ENCODE results near the gene SCYGR8. TPM values are rescaled to one million over a fixed set of nuclear protein-coding genes. Genes with fewer than 3 reads are reported as not detected.
A peak's percentile ranks its signal among the peaks of the same experiment; 100 is the strongest.
"Not testable (repeated sequence)": the region's sequence is repeated elsewhere in the genome, so short reads cannot be mapped to it uniquely, and the experiment has no call there.

Gene SCYGR8
- total and polyA plus RNA-seq, 2 experiments from 2014 or later, result not detected

- Histone ChIP-seq H3K27ac (peak within 1 kb of the TSS; percentile 82), H4K20me1 (ENCODE audit: insufficient read depth, poor library complexity, severe bottlenecking) (no peaks in the 10 kb centered on the region), H3K4me2 (peak within 1 kb of the TSS; percentile 74), H3K27me3 (no peaks in the 10 kb centered on the region), H3K79me2 (peaks cover 11% of the 10 kb centered on the region), H3K36me3 (replicated peaks; ENCODE audit: insufficient read depth, low read depth) (no peaks in the 10 kb centered on the region), H3K4me1 (ENCODE audit: insufficient read depth) (peaks cover 13% of the 10 kb centered on the region), H3K4me3 (peak within 1 kb of the TSS; percentile 34), H3K9me2 (replicated peaks; ENCODE audit: insufficient read depth) (no peaks in the 10 kb centered on the region), H3K9me3 (ENCODE audit: low read depth) (no peaks in the 10 kb centered on the region), H2AFZ (peak within 1 kb of the TSS; percentile 48)
- TF ChIP-seq EZH2 (IDR thresholded peaks at IDR 0.05; ENCODE audit: borderline replicate concordance) (no peak), CTCF (IDR thresholded peaks at IDR 0.05; ENCODE audit: poor library complexity) (no peak), EZH2phosphoT487 (IDR thresholded peaks at IDR 0.05; ENCODE audit: low read depth, severe bottlenecking, unreplicated experiment) (no peak)
- DNase-seq (ENCODE audit: low spot score), result peak; percentile 95
- 8% methylated on average over 35 of the region's 35 CpGs for WGBS (ENCODE audit: low lambda C conversion rate, missing lambda C conversion rate)
Observed at GRCh38 chr2:227717687-227718567, 27.8 kb upstream of the SCYGR8 start, which contains the start of gene SLC19A3. TSS of gene SLC19A3 (minus strand) at chr2:227718028. CDS start at chr2:227702318, 15,710 bp downstream.

GRCh38 chr2:227719641-227720040, 26.1 kb upstream of the SCYGR8 start:
- H3K4me1 ChIP-seq (ENCODE audit: insufficient read depth), result peaks cover 20% of the 10 kb centered on the region
- no peak overlapping the region for H2AFZ ChIP-seq
- no peak overlapping the region for H3K4me3 ChIP-seq
- H3K9me3 ChIP-seq (ENCODE audit: low read depth), result no peaks in the 10 kb centered on the region
- no peak overlapping the region for H3K27ac ChIP-seq
- peaks cover 2% of the 10 kb centered on the region for H3K79me2 ChIP-seq
- WGBS (ENCODE audit: low lambda C conversion rate, missing lambda C conversion rate), result 86% methylated on average over 4 of the region's 4 CpGs
- no peak overlapping the region for H3K4me2 ChIP-seq
- H4K20me1 ChIP-seq (ENCODE audit: insufficient read depth, poor library complexity, severe bottlenecking), result no peaks in the 10 kb centered on the region
- no peaks in the 10 kb centered on the region for H3K36me3 ChIP-seq (replicated peaks; ENCODE audit: insufficient read depth, low read depth)
- TF ChIP-seq EZH2phosphoT487 (IDR thresholded peaks at IDR 0.05; ENCODE audit: low read depth, severe bottlenecking, unreplicated experiment) (no peak), CTCF (IDR thresholded peaks at IDR 0.05; ENCODE audit: poor library complexity) (no peak), EZH2 (IDR thresholded peaks at IDR 0.05; ENCODE audit: borderline replicate concordance) (no peak)
- no peaks in the 10 kb centered on the region for H3K9me2 ChIP-seq (replicated peaks; ENCODE audit: insufficient read depth)
- DNase-seq (ENCODE audit: low spot score), result no peak
- H3K27me3 ChIP-seq, result no peaks in the 10 kb centered on the region

GRCh38 chr2:227720680-227721079, 25.0 kb upstream of the SCYGR8 start:
- WGBS (ENCODE audit: low lambda C conversion rate, missing lambda C conversion rate), result 87% methylated on average over 4 of the region's 4 CpGs

GRCh38 chr2:227722821-227723220, 22.9 kb upstream of the SCYGR8 start:
- H3K9me2 ChIP-seq (replicated peaks; ENCODE audit: insufficient read depth); DNase-seq (ENCODE audit: low spot score); H3K27me3 ChIP-seq; H3K4me3 ChIP-seq; H3K36me3 ChIP-seq (replicated peaks; ENCODE audit: insufficient read depth, low read depth); H3K9me3 ChIP-seq (ENCODE audit: low read depth); H2AFZ ChIP-seq; H4K20me1 ChIP-seq (ENCODE audit: insufficient read depth, poor library complexity, severe bottlenecking); H3K79me2 ChIP-seq: not testable (repeated sequence)
- 48% methylated on average over 7 of the region's 7 CpGs for WGBS (ENCODE audit: low lambda C conversion rate, missing lambda C conversion rate)
- Histone ChIP-seq H3K4me2 (peak overlapping the region; percentile 62), H3K4me1 (ENCODE audit: insufficient read depth) (peaks cover 20% of the 10 kb centered on the region), H3K27ac (peak overlapping the region; percentile 82)

More at GRCh38 chr2:227720680-227721079, 25.0 kb upstream of the SCYGR8 start:
- no peaks in the 10 kb centered on the region for H3K9me3 ChIP-seq (ENCODE audit: low read depth)
- no peak overlapping the region for H2AFZ ChIP-seq
- DNase-seq (ENCODE audit: low spot score), result no peak
- no peaks in the 10 kb centered on the region for H3K27me3 ChIP-seq
- no peak overlapping the region for H3K27ac ChIP-seq
- H3K4me3 ChIP-seq, result no peak overlapping the region
- H4K20me1 ChIP-seq (ENCODE audit: insufficient read depth, poor library complexity, severe bottlenecking), result no peaks in the 10 kb centered on the region
- H3K79me2 ChIP-seq, result peaks cover 2% of the 10 kb centered on the region
- no peaks in the 10 kb centered on the region for H3K9me2 ChIP-seq (replicated peaks; ENCODE audit: insufficient read depth)
- peaks cover 20% of the 10 kb centered on the region for H3K4me1 ChIP-seq (ENCODE audit: insufficient read depth)
- no peaks in the 10 kb centered on the region for H3K36me3 ChIP-seq (replicated peaks; ENCODE audit: insufficient read depth, low read depth)
- H3K4me2 ChIP-seq, result no peak overlapping the region
- TF ChIP-seq EZH2phosphoT487 (IDR thresholded peaks at IDR 0.05; ENCODE audit: low read depth, severe bottlenecking, unreplicated experiment), result no peak
- TF ChIP-seq EZH2 (IDR thresholded peaks at IDR 0.05; ENCODE audit: borderline replicate concordance), result no peak
- TF ChIP-seq CTCF (IDR thresholded peaks at IDR 0.05; ENCODE audit: poor library complexity), result no peak
